ENCODE measurements around the gene METTL16. TPM values are rescaled to one million over a fixed set of nuclear protein-coding genes. Genes with fewer than 3 reads are reported as not detected.

METTL16 gene
- total and polyA plus RNA-seq, 2 of the 4 experiments (the other 2 are of a cell fraction): 11.8 to 15.4 TPM

- H2BK120ac ChIP-seq (ENCODE audit: low read depth, low read length): no peak overlapping the region
- H2BK20ac ChIP-seq (ENCODE audit: low read depth, low read length): no peak overlapping the region
- peaks cover 20% of the 10 kb centered on the region for H4K20me1 ChIP-seq (ENCODE audit: insufficient read depth, low read length)
- H3K27ac ChIP-seq (ENCODE audit: insufficient read depth, low read length): no peak overlapping the region
- dilution Hi-C loops (cut with HindIII; ENCODE audit: low sequenced_read_pairs, unreplicated experiment) (no loop called here), intact Hi-C loops (cut with micrococcal nuclease) (loop anchor here (10.0 kb wide), 1 partner anchor 139 kb away; the partner anchor contains the start of gene PAFAH1B1), in situ Hi-C loops (cut with MboI; ENCODE audit: low sequenced_read_pairs) (no loop called here)
- DNase-seq (no peak), ATAC-seq (ENCODE audit: low read depth) (no peak)
- H3K9ac ChIP-seq (ENCODE audit: low read depth, low read length): no peak overlapping the region
- H2AK9ac ChIP-seq (replicated peaks; ENCODE audit: low read depth, low read length, poor library complexity): no peak overlapping the region
- H3K56ac ChIP-seq (ENCODE audit: extremely low read depth, insufficient read depth, low read length): no peak overlapping the region
- no peak overlapping the region for H3K18ac ChIP-seq (ENCODE audit: low read depth, low read length)
- H3K14ac ChIP-seq (replicated peaks; ENCODE audit: low read depth, low read length): no peak overlapping the region
- WGBS, 2 experiments (ENCODE audit: extremely low coverage in 2 of 2, insufficient read length in 1 of 2): no CpG with 5 or more reads among the region's 3 CpGs
- no peak overlapping the region for H2BK15ac ChIP-seq (ENCODE audit: low read depth, low read length)
- no peak overlapping the region for H3K4me3 ChIP-seq (ENCODE audit: insufficient read depth, low read depth, low read length)
- CTCF ChIA-PET: no interaction called here
- H3K4me2 ChIP-seq (ENCODE audit: low read depth, low read length): no peak overlapping the region
- H4K8ac ChIP-seq (ENCODE audit: low read depth in 2 of 2, low read length in 2 of 2): no peak overlapping the region
- H3K4me1 ChIP-seq (ENCODE audit: control insufficient read depth, insufficient read depth, low read length): peaks cover 10% of the 10 kb centered on the region
- no peak overlapping the region for H3K4ac ChIP-seq (ENCODE audit: low read depth, low read length)
- H4K91ac ChIP-seq (ENCODE audit: insufficient read depth, low read depth, low read length): no peak overlapping the region
- no peaks in the 10 kb centered on the region for H3K27me3 ChIP-seq (ENCODE audit: control insufficient read depth, insufficient read depth, low read length)
- H4K5ac ChIP-seq (ENCODE audit: low read depth, low read length): no peak overlapping the region
- H3K79me1 ChIP-seq (ENCODE audit: low read depth in 1 of 2, low read length in 2 of 2): peaks cover 3 to 31% of the 10 kb centered on the region in 2 experiments; a peak in 2 of 4 replicates
- peaks cover 3% of the 10 kb centered on the region; the same call in 1 of the 2 replicates for H3K36me3 ChIP-seq (ENCODE audit: control insufficient read depth, insufficient read depth, low read length)
- H2AK5ac ChIP-seq (ENCODE audit: low read depth, low read length): no peak overlapping the region
- TF ChIP-seq CHD1 (IDR thresholded peaks at IDR 0.05; ENCODE audit: low read depth, low read length): no peak
- TF ChIP-seq MXI1 (IDR thresholded peaks at IDR 0.05; ENCODE audit: borderline replicate concordance, low read depth, low read length): no peak
- TF ChIP-seq POLR2A (IDR thresholded peaks at IDR 0.05; ENCODE audit: low read depth, low read length): no peak
- TF ChIP-seq ELK1 (IDR thresholded peaks at IDR 0.05; ENCODE audit: borderline replicate concordance, low read depth, low read length): no peak
- no peak for TF ChIP-seq CTCF (conservative IDR thresholded peaks at IDR 0.05; ENCODE audit: low read depth, low read length)
- TF ChIP-seq BHLHE40 (IDR thresholded peaks at IDR 0.05; ENCODE audit: low read depth, low read length): no peak
- no peak for TF ChIP-seq SMC3 (IDR thresholded peaks at IDR 0.05; ENCODE audit: low read depth, low read length)
- no peak for TF ChIP-seq RCOR1 (IDR thresholded peaks at IDR 0.05; ENCODE audit: insufficient replicate concordance, low read length)
- TF ChIP-seq MAZ (IDR thresholded peaks at IDR 0.05; ENCODE audit: borderline replicate concordance, low read depth, low read length): no peak
- BruUV-seq (replicated peaks): no TSS peak
- POLR2A ChIA-PET (ENCODE audit: unreplicated experiment): no interaction called here
- H3K9me3 ChIP-seq (ENCODE audit: control insufficient read depth, insufficient read depth, low read length): no peaks in the 10 kb centered on the region
- H2AFZ ChIP-seq (replicated peaks; ENCODE audit: low read length, poor library complexity): no peak overlapping the region
- H3K9me1 ChIP-seq (ENCODE audit: insufficient read depth, low read length): peaks cover 19% of the 10 kb centered on the region
- no peak overlapping the region for H2BK5ac ChIP-seq (ENCODE audit: low read depth, low read length, poor library complexity, severe bottlenecking)
- no peak overlapping the region for H3K23ac ChIP-seq (ENCODE audit: low read depth, low read length)
These were observed 55.7 kb downstream of the METTL16 start for GRCh38 chr17:2455956-2456355.
